HCT116 (cell line): ENCODE data around the gene AIMP1. TPM values are rescaled to one million over a fixed set of nuclear protein-coding genes. Genes with fewer than 3 reads are reported as not detected.

Experiments used
- ATAC-seq: fragments of 200-7000 bp; cut with Tn5 transposase; 2 replicates; pipeline ENCODE4 v1.9.1; 2020; ENCODE audit warnings: mild to moderate bottlenecking, moderate library complexity
- BruUV-seq: library from RNA; stranded (reverse); fragments of 400-500 nt; replicated peaks from 2 replicates; lab custom pipeline; 2021; lab: Mats Ljungman, UMichigan
- CTCF ChIA-PET: fragments of 300-600 bp; sonication (Branson Sonifier 250); formaldehyde crosslinking; loops from one replicate; lab custom pipeline; 2021; ENCODE audit warnings: antibody characterized with exemption; lab: Charles Lee
- POLR2A ChIA-PET: fragments of 300-600, 350-600 bp; sonication (Branson Sonifier 250); formaldehyde crosslinking; loops from one replicate; lab custom pipeline; 2021; ENCODE audit warnings: antibody characterized with exemption; lab: Charles Lee
- RAD21 ChIA-PET, 2 experiments: fragments of 300-600 bp; sonication (Branson Sonifier 250); formaldehyde crosslinking; loops; one replicate each; lab custom pipeline; 2023; ENCODE audit warnings: low total read pairs in 2 of 2; ENCODE audit not compliant: uncharacterized antibody in 2 of 2, unreplicated experiment in 2 of 2, low non-redundant PET in 1 of 2; lab: Charles Lee
- DNase-seq: peaks from one replicate; pipeline ENCODE4 v3.0.0-alpha.2; 2010; ENCODE audit warnings: low read depth, low spot score
- H2AFZ ChIP-seq: fragments of 200-600 bp; shearing (Covaris generic), sonication (generic); 2 replicates; pipeline ENCODE4 v1.6.1; 2017; ENCODE audit warnings: low read depth, mixed run types, mixed read lengths, antibody characterized with exemption, low read length; ENCODE audit not compliant: poor library complexity, severe bottlenecking
- H3K27ac ChIP-seq: 2 replicates; pipeline ENCODE4 v1.5.1; 2012; ENCODE audit warnings: low read depth, low read length
- H3K27me3 ChIP-seq: fragments of 200-600 bp; sonication (generic); 2 replicates; pipeline ENCODE4 v1.6.1; 2016; ENCODE audit warnings: mixed run types, low read length, mixed read lengths; ENCODE audit not compliant: insufficient read depth
- H3K36me3 ChIP-seq, 2 experiments: fragments of 200-500 bp in 1 of 2; fragments of 200-600 bp in 1 of 2; sonication (Bioruptor generic) in 1 of 2; sonication (generic) in 1 of 2; 2 replicates each; pipeline versions ENCODE4 v1.5.1 to v1.6.1; 2014 to 2016; ENCODE audit warnings: low read length in 2 of 2, inconsistent platforms in 1 of 2, mixed read lengths in 1 of 2, mixed run types in 1 of 2; ENCODE audit not compliant: insufficient read depth in 2 of 2, control insufficient read depth in 1 of 2
- H3K4me1 ChIP-seq, 2 experiments: fragments of 200-600 bp in 1 of 2; sonication (generic) in 1 of 2; 2 replicates each; pipeline versions ENCODE4 v1.5.1 to v1.6.1; 2012 to 2017; ENCODE audit warnings: low read length in 2 of 2, inconsistent platforms in 1 of 2, mild to moderate bottlenecking in 1 of 2, mixed read lengths in 1 of 2, mixed run types in 1 of 2, moderate library complexity in 1 of 2; ENCODE audit not compliant: insufficient read depth in 2 of 2, control insufficient read depth in 1 of 2
- H3K4me2 ChIP-seq: fragments of 200-600 bp; sonication (generic); 2 replicates; pipeline ENCODE4 v1.6.1; 2017; ENCODE audit warnings: mixed run types, low read length, mixed read lengths
- H3K4me3 ChIP-seq, 2 experiments: fragments of 200-600 bp in 1 of 2; sonication (generic) in 1 of 2; replicated peaks in 1 of 2; 2 replicates each; pipeline ENCODE4 v1.5.1; 2011 to 2016; ENCODE audit warnings: low read length in 2 of 2, control low read depth in 1 of 2, low read depth in 1 of 2, mild to moderate bottlenecking in 1 of 2, mixed read lengths in 1 of 2, mixed run types in 1 of 2
- H3K79me2 ChIP-seq: fragments of 200-600 bp; sonication (generic); 2 replicates; pipeline ENCODE4 v1.6.1; 2017; ENCODE audit warnings: mild to moderate bottlenecking, mixed run types, low read length, moderate library complexity, mixed read lengths; ENCODE audit not compliant: insufficient read depth
- H3K9ac ChIP-seq: fragments of 200-600 bp; sonication (generic); 2 replicates; pipeline ENCODE4 v1.6.1; 2016; ENCODE audit warnings: low read length, mixed read lengths
- H3K9me2 ChIP-seq: fragments of 200-600 bp; sonication (generic), shearing (Covaris generic); 2 replicates; pipeline ENCODE4 v1.6.1; 2017; ENCODE audit warnings: mixed run types, mild to moderate bottlenecking, moderate library complexity; ENCODE audit not compliant: insufficient read depth
- H3K9me3 ChIP-seq, 2 experiments: fragments of 200-500 bp in 1 of 2; fragments of 200-600 bp in 1 of 2; sonication (Bioruptor generic) in 1 of 2; sonication (generic) in 1 of 2; 2 replicates each; pipeline ENCODE4 v1.6.1; 2014 to 2017; ENCODE audit warnings: low read length in 2 of 2, mixed read lengths in 2 of 2, inconsistent platforms in 1 of 2, low read depth in 1 of 2, mild to moderate bottlenecking in 1 of 2, mixed run types in 1 of 2, moderate library complexity in 1 of 2; ENCODE audit not compliant: control insufficient read depth in 1 of 2, insufficient read depth in 1 of 2
- H4K20me1 ChIP-seq: fragments of 200-600 bp; sonication (generic), shearing (Covaris generic); 2 replicates; pipeline ENCODE4 v1.6.1; 2017; ENCODE audit warnings: mixed run types, mild to moderate bottlenecking, moderate library complexity; ENCODE audit not compliant: insufficient read depth
- CBX3 ChIP-seq: IDR thresholded peaks from 2 replicates; pipeline ENCODE4 v1.6.1; 2012; ENCODE audit warnings: low read depth
- CEBPB ChIP-seq: IDR thresholded peaks from 2 replicates; pipeline ENCODE4 v1.6.1; 2012; ENCODE audit warnings: low read depth
- EGR1 ChIP-seq: IDR thresholded peaks from 2 replicates; pipeline ENCODE4 v1.6.1; 2012; ENCODE audit warnings: low read depth
- EZH2 ChIP-seq: fragments of 200-600 bp; sonication (generic); IDR thresholded peaks from 2 replicates; pipeline ENCODE4 v1.6.1; 2017; ENCODE audit warnings: antibody characterized with exemption, mixed run types
- JUND ChIP-seq: IDR thresholded peaks from 2 replicates; pipeline ENCODE4 v1.6.1; 2012
- POLR2A ChIP-seq: IDR thresholded peaks from 2 replicates; pipeline ENCODE4 v1.7.0; 2011; ENCODE audit warnings: borderline replicate concordance; ENCODE audit not compliant: insufficient read depth, insufficient read length; ENCODE audit errors: extremely low read depth
- POLR2AphosphoS5 ChIP-seq: IDR thresholded peaks from 2 replicates; pipeline ENCODE4 v1.6.1; 2011; ENCODE audit warnings: mild to moderate bottlenecking, low read depth, low read length, moderate library complexity
- RAD21 ChIP-seq: IDR thresholded peaks from 2 replicates; pipeline ENCODE4 v1.6.1; 2012; ENCODE audit warnings: low read depth, mild to moderate bottlenecking
- SIN3A ChIP-seq: IDR thresholded peaks from 2 replicates; pipeline ENCODE4 v1.6.1; 2012; ENCODE audit warnings: low read depth
- SP1 ChIP-seq: IDR thresholded peaks from 2 replicates; pipeline ENCODE4 v1.6.1; 2012; ENCODE audit warnings: low read depth
- SRF ChIP-seq: IDR thresholded peaks from 2 replicates; pipeline ENCODE4 v1.6.1; 2012; ENCODE audit warnings: low read depth
- ZBTB33 ChIP-seq: IDR thresholded peaks from 2 replicates; pipeline ENCODE4 v1.6.1; 2011; ENCODE audit warnings: mild to moderate bottlenecking, low read length, moderate library complexity; ENCODE audit not compliant: insufficient replicate concordance; ENCODE audit errors: extremely low read depth
- ZFX ChIP-seq: fragments of 450-650 bp; IDR thresholded peaks from 2 replicates; pipeline ENCODE4 v1.6.1; 2017
- ZNF274 ChIP-seq: fragments of 200-500 bp; sonication (Bioruptor generic); IDR thresholded peaks from 2 replicates; pipeline ENCODE4 v1.6.1; 2014; ENCODE audit warnings: mild to moderate bottlenecking, low read depth, low read length, inconsistent platforms
- intact Hi-C: fragments of 100-400 bp; cut with micrococcal nuclease; formaldehyde crosslinking; loops from 2 replicates; pipeline ENCODE4 v1.10.0; 2022
- total RNA-seq: library from RNA; stranded (reverse); gene quantifications from one replicate; pipeline ENCODE4 v1.2.1, GENCODE V29; 2021; ENCODE audit not compliant: unreplicated experiment
- TF ChIP-seq, protein P1 (sequence below), 3 experiments: fragments of 200-600 bp in 1 of 3; sonication (generic) in 1 of 3; IDR thresholded peaks in 2 of 3; conservative IDR thresholded peaks in 1 of 3; 2 replicates each; pipeline ENCODE4 v1.5.1; 2012 to 2017; ENCODE audit warnings: low read depth in 2 of 3, low read length in 2 of 3, antibody characterized with exemption in 1 of 3, borderline replicate concordance in 1 of 3, control low read depth in 1 of 3, mild to moderate bottlenecking in 1 of 3, mixed read lengths in 1 of 3, mixed run types in 1 of 3, moderate library complexity in 1 of 3; ENCODE audit not compliant: insufficient read depth in 1 of 3

The AIMP1 gene
- total RNA-seq, 1 experiment from 2014 or later, result 67.4 TPM

GRCh38 chr4:106312377-106312776, 4.0 kb upstream of the AIMP1 start:
- Histone ChIP-seq H4K20me1 (no peaks in the 10 kb centered on the region), H3K79me2 (peaks cover 59% of the 10 kb centered on the region), H3K9me3 (no peaks in the 10 kb centered on the region), H3K9me2 (no peaks in the 10 kb centered on the region), H3K4me1 (peaks cover 0 to 7% of the 10 kb centered on the region in 2 experiments; a peak in 2 of 4 replicates)
- DNase-seq, result no peak
- TF ChIP-seq ZNF274 (no peak), CEBPB (no peak), POLR2AphosphoS5 (no peak), ZFX (no peak), EZH2 (no peak), ZBTB33 (no peak), POLR2A (no peak), SRF (no peak), JUND (no peak), SIN3A (no peak), RAD21 (no peak), SP1 (no peak), EGR1 (no peak), CBX3 (no peak)
- TF ChIP-seq, protein P1, sequence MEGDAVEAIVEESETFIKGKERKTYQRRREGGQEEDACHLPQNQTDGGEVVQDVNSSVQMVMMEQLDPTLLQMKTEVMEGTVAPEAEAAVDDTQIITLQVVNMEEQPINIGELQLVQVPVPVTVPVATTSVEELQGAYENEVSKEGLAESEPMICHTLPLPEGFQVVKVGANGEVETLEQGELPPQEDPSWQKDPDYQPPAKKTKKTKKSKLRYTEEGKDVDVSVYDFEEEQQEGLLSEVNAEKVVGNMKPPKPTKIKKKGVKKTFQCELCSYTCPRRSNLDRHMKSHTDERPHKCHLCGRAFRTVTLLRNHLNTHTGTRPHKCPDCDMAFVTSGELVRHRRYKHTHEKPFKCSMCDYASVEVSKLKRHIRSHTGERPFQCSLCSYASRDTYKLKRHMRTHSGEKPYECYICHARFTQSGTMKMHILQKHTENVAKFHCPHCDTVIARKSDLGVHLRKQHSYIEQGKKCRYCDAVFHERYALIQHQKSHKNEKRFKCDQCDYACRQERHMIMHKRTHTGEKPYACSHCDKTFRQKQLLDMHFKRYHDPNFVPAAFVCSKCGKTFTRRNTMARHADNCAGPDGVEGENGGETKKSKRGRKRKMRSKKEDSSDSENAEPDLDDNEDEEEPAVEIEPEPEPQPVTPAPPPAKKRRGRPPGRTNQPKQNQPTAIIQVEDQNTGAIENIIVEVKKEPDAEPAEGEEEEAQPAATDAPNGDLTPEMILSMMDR (IDR thresholded peaks at IDR 0.05 in 2 of 3, conservative IDR thresholded peaks at IDR 0.05 in 1 of 3; ENCODE audit: borderline replicate concordance in 1 of 3, insufficient read depth in 1 of 3, low read depth in 2 of 3, low read length in 2 of 3), result no peak
- TF ChIP-seq, all 23 proteins: peak for 0
- ChIA-PET POLR2A (no interaction called here), CTCF (no interaction called here), RAD21 (no interaction called here)
- Histone ChIP-seq H3K9ac (no peak overlapping the region), H3K4me2 (no peak overlapping the region), H3K27ac (no peak overlapping the region), H3K36me3 (no peaks in the 10 kb centered on the region), H3K4me3 (no peak overlapping the region), H3K27me3 (no peaks in the 10 kb centered on the region), H2AFZ (no peak overlapping the region)
- no TSS peak for BruUV-seq
- intact Hi-C loops, result no loop called here
- no peak for ATAC-seq
